Measurements from ENCODE around the gene BNIP5.

DNA sequence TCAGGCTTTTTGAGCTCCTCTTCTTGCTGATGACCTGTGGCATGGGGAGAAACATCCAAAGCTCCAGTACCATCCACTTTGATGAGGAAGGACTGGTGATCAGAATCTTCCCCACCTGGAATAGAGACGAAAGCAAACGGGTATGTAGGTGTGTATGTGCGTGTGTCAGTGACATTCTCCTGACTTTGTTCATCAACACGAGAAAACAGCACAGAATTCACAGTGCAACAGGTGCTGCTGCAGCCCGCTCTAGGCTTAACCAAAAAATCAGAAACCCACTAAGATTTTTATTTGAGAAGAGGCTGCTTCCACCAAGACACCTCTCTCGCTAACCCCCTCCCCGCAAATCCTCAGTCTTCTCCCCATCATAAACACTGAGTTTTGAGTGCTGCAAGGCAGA lies 8.1 kb downstream of the BNIP5 start:
- TF ChIP-seq, protein P1, sequence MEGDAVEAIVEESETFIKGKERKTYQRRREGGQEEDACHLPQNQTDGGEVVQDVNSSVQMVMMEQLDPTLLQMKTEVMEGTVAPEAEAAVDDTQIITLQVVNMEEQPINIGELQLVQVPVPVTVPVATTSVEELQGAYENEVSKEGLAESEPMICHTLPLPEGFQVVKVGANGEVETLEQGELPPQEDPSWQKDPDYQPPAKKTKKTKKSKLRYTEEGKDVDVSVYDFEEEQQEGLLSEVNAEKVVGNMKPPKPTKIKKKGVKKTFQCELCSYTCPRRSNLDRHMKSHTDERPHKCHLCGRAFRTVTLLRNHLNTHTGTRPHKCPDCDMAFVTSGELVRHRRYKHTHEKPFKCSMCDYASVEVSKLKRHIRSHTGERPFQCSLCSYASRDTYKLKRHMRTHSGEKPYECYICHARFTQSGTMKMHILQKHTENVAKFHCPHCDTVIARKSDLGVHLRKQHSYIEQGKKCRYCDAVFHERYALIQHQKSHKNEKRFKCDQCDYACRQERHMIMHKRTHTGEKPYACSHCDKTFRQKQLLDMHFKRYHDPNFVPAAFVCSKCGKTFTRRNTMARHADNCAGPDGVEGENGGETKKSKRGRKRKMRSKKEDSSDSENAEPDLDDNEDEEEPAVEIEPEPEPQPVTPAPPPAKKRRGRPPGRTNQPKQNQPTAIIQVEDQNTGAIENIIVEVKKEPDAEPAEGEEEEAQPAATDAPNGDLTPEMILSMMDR (conservative IDR thresholded peaks at IDR 0.05) = no peak
- TF ChIP-seq EZH2 (IDR thresholded peaks at IDR 0.05; ENCODE audit: low read depth) = no peak

Measured in PC-9 (cell line).